ENCODE measurements around the gene UPK3A. TPM values are rescaled to one million over a fixed set of nuclear protein-coding genes. Genes with fewer than 3 reads are reported as not detected.

Gene UPK3A
- total RNA-seq = not detected in 2 replicates

GRCh38 chr22:45284705-45285262, at the start of gene UPK3A:
UPK3A (plus strand) TSS chr22:45284949; CDS start chr22:45285014, 65 bp downstream.

GRCh38 chr22:45240810-45241631, 43.7 kb upstream of the UPK3A start, which contains the start of gene KIAA0930:
KIAA0930 (minus strand) TSS chr22:45240894; CDS start chr22:45240703, 191 bp downstream.

GRCh38 chr22:45309422-45310227, 24.9 kb downstream of the UPK3A start, which contains the start of gene FAM118A:
FAM118A (plus strand) TSS chr22:45309934; CDS start chr22:45322380, 12,446 bp downstream.

Other genes with a start within 250 kb of the UPK3A start
- 40.6 and 62.2 TPM in 2 replicates for gene NUP50, start 121.0 kb upstream of the UPK3A start, total RNA-seq
- gene KIAA0930, start 44.1 kb upstream of the UPK3A start, total RNA-seq = 44.8 and 54.0 TPM in 2 replicates
- gene FAM118A, start 25.0 kb downstream of the UPK3A start, total RNA-seq = 11.0 and 29.0 TPM in 2 replicates
- under 0.01 TPM in 1 of 2 replicates, not detected in the other for gene SMC1B, start 128.7 kb downstream of the UPK3A start, total RNA-seq
- 0.87 and 3.0 TPM in 2 replicates for gene RIBC2, start 128.7 kb downstream of the UPK3A start, total RNA-seq
- gene FBLN1, start 217.9 kb downstream of the UPK3A start, total RNA-seq = 94.1 and 164 TPM in 2 replicates